Measurements from ENCODE around the gene ABCB11. TPM values are rescaled to one million over a fixed set of nuclear protein-coding genes. Genes with fewer than 3 reads are reported as not detected.

ABCB11 gene
- total and polyA plus RNA-seq, 2 donors (not counting 1 experiment from before 2014, with no cell fraction given), result not detected

DNA sequence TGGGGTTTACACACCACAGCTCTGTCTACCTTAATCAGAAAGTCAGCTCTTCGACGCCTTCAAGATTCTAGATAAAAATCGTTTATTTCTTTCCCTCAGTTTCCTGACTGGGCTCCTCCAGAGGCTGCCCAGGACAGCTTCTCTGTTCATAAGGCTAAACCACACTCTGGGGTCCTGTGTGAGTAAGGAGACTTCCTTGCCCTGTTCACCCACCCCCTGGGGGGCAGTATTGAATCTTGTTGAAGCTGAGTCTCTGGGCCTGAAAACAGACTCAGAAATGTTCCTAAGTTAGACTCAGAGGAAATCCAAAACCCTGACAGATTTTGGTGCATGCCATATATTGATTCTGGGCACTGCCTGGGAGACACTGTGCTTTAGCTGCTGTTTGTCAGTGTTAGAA is 87.1 kb downstream of the ABCB11 start:
- H3K27ac Mint-ChIP-seq, result no peak overlapping the region
- no peak overlapping the region for H3K4me3 ChIP-seq (ENCODE audit: control extremely low read depth in 1 of 5, extremely low read depth in 1 of 5, insufficient read depth in 1 of 5, low read depth in 2 of 5, low read length in 4 of 5)
- intact Hi-C loops (cut with micrococcal nuclease), result no loop called here

DNA sequence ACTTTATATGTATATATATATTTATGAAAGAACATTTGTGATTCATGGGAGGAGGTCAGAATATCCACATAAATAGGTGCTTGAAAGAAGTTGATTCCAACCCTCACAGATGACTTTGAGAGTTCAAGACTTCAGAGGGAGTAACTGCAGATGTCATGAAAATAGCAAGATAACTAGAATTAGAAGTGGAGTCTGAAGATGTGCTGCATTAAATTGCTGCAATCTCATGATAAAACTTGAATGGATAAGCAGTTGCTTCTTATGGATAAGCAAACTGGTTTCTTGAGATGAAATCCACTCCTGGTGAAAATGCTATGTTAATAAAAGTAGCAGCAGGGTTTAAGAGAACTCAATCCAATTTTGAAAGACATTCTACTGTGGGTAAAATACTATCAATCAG is 89.8 kb downstream of the ABCB11 start:
- no peaks in the 10 kb centered on the region for H3K9me3 Mint-ChIP-seq (ENCODE audit: insufficient read depth)

More for the DNA sequence above, 87.1 kb downstream of the ABCB11 start:
- Histone ChIP-seq H3K4me1 (ENCODE audit: control insufficient read depth in 2 of 2, insufficient read depth in 2 of 2, low read length in 2 of 2) (no peaks in the 10 kb centered on the region), H3K9ac (ENCODE audit: low read length) (no peak overlapping the region), H3K36me3 (replicated peaks in 1 of 2; ENCODE audit: control extremely low read depth in 1 of 2, control insufficient read depth in 1 of 2, extremely low read depth in 1 of 2, insufficient read depth in 2 of 2, low read length in 1 of 2) (no peaks in the 10 kb centered on the region), H3K9me3 (ENCODE audit: control extremely low read depth in 1 of 3, control insufficient read depth in 2 of 3, insufficient read depth in 1 of 3, low read length in 2 of 3) (no peaks in the 10 kb centered on the region), H3K79me2 (ENCODE audit: control insufficient read depth, insufficient read depth, low read length) (no peaks in the 10 kb centered on the region), H2AFZ (ENCODE audit: insufficient read depth, low read depth, low read length, poor library complexity, severe bottlenecking) (no peak overlapping the region), H4K20me1 (ENCODE audit: control insufficient read depth, insufficient read depth, low read length, poor library complexity, severe bottlenecking) (no peaks in the 10 kb centered on the region), H3K27ac (ENCODE audit: low read length in 2 of 2) (no peak overlapping the region), H3K27me3 (replicated peaks in 1 of 4; ENCODE audit: control extremely low read depth in 1 of 4, control insufficient read depth in 3 of 4, insufficient read depth in 4 of 4, low read length in 3 of 4) (no peaks in the 10 kb centered on the region), H3K4me2 (replicated peaks; ENCODE audit: low read depth, low read length, poor library complexity, severe bottlenecking) (no peak overlapping the region)
- no peaks in the 10 kb centered on the region for H3K9me3 Mint-ChIP-seq (ENCODE audit: insufficient read depth)
- H3K27me3 Mint-ChIP-seq, result no peaks in the 10 kb centered on the region
- H3K4me1 Mint-ChIP-seq, result no peaks in the 10 kb centered on the region
- WGBS (ENCODE audit: insufficient coverage), result no CpG with 5 or more reads among the region's 3 CpGs
- TF ChIP-seq, protein P1, sequence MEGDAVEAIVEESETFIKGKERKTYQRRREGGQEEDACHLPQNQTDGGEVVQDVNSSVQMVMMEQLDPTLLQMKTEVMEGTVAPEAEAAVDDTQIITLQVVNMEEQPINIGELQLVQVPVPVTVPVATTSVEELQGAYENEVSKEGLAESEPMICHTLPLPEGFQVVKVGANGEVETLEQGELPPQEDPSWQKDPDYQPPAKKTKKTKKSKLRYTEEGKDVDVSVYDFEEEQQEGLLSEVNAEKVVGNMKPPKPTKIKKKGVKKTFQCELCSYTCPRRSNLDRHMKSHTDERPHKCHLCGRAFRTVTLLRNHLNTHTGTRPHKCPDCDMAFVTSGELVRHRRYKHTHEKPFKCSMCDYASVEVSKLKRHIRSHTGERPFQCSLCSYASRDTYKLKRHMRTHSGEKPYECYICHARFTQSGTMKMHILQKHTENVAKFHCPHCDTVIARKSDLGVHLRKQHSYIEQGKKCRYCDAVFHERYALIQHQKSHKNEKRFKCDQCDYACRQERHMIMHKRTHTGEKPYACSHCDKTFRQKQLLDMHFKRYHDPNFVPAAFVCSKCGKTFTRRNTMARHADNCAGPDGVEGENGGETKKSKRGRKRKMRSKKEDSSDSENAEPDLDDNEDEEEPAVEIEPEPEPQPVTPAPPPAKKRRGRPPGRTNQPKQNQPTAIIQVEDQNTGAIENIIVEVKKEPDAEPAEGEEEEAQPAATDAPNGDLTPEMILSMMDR (IDR thresholded peaks at IDR 0.05), result no peak
- TF ChIP-seq EZH2 (IDR thresholded peaks at IDR 0.05; ENCODE audit: borderline replicate concordance, insufficient read depth, low read depth, low read length, poor library complexity, severe bottlenecking), result no peak
- ChIA-PET CTCF (interaction anchor here (0.8 to 1.5 kb wide), 3 partner anchors 18 to 825 kb away, joined by 3 read pairs; no protein-coding TSS in a partner anchor), POLR2A (no interaction called here)
- no peak for ATAC-seq (ENCODE audit: low read depth)
- DNase-seq, result no peak
- H3K4me3 Mint-ChIP-seq, result no peak overlapping the region

More for the DNA sequence above, 89.8 kb downstream of the ABCB11 start:
- DNase-seq (no peak), ATAC-seq (ENCODE audit: low read depth) (no peak)
- no peaks in the 10 kb centered on the region for H3K36me3 ChIP-seq (replicated peaks in 1 of 2; ENCODE audit: control extremely low read depth in 1 of 2, control insufficient read depth in 1 of 2, extremely low read depth in 1 of 2, insufficient read depth in 2 of 2, low read length in 1 of 2)
- no peaks in the 10 kb centered on the region for H3K79me2 ChIP-seq (ENCODE audit: control insufficient read depth, insufficient read depth, low read length)
- Mint-ChIP-seq H3K4me1 (no peaks in the 10 kb centered on the region), H3K27ac (no peak overlapping the region), H3K27me3 (no peaks in the 10 kb centered on the region), H3K4me3 (no peak overlapping the region)
- CTCF ChIA-PET, result no interaction called here
- H3K27me3 ChIP-seq (replicated peaks in 1 of 4; ENCODE audit: control extremely low read depth in 1 of 4, control insufficient read depth in 3 of 4, insufficient read depth in 4 of 4, low read length in 3 of 4), result no peaks in the 10 kb centered on the region
- no peak overlapping the region for H3K4me3 ChIP-seq (ENCODE audit: control extremely low read depth in 1 of 5, extremely low read depth in 1 of 5, insufficient read depth in 1 of 5, low read depth in 2 of 5, low read length in 4 of 5)
- H3K4me2 ChIP-seq (replicated peaks; ENCODE audit: low read depth, low read length, poor library complexity, severe bottlenecking), result no peak overlapping the region
- TF ChIP-seq, protein P1 (IDR thresholded peaks at IDR 0.05), result no peak
- TF ChIP-seq EZH2 (IDR thresholded peaks at IDR 0.05; ENCODE audit: borderline replicate concordance, insufficient read depth, low read depth, low read length, poor library complexity, severe bottlenecking), result no peak
- H2AFZ ChIP-seq (ENCODE audit: insufficient read depth, low read depth, low read length, poor library complexity, severe bottlenecking), result no peak overlapping the region
- no peak overlapping the region for H3K9ac ChIP-seq (ENCODE audit: low read length)
- no peaks in the 10 kb centered on the region for H4K20me1 ChIP-seq (ENCODE audit: control insufficient read depth, insufficient read depth, low read length, poor library complexity, severe bottlenecking)
- intact Hi-C loops (cut with micrococcal nuclease), result no loop called here
- H3K27ac ChIP-seq (ENCODE audit: low read length in 2 of 2), result no peak overlapping the region
- H3K4me1 ChIP-seq (ENCODE audit: control insufficient read depth in 2 of 2, insufficient read depth in 2 of 2, low read length in 2 of 2), result no peaks in the 10 kb centered on the region
- POLR2A ChIA-PET, result no interaction called here
- no peaks in the 10 kb centered on the region for H3K9me3 ChIP-seq (ENCODE audit: control extremely low read depth in 1 of 3, control insufficient read depth in 2 of 3, insufficient read depth in 1 of 3, low read length in 2 of 3)
